ENCODE results near the gene ADCY5.

ADCY5 gene

GRCh38 chr3:123337948-123338619 lies 110.8 kb downstream of the ADCY5 start:
- no peak overlapping the region for H3K27ac ChIP-seq
- DNase-seq (ENCODE audit: low spot score) = peak; percentile 63
- TF ChIP-seq CTCF (IDR thresholded peaks at IDR 0.05) = no peak
- H3K4me3 ChIP-seq = no peak overlapping the region

DNA sequence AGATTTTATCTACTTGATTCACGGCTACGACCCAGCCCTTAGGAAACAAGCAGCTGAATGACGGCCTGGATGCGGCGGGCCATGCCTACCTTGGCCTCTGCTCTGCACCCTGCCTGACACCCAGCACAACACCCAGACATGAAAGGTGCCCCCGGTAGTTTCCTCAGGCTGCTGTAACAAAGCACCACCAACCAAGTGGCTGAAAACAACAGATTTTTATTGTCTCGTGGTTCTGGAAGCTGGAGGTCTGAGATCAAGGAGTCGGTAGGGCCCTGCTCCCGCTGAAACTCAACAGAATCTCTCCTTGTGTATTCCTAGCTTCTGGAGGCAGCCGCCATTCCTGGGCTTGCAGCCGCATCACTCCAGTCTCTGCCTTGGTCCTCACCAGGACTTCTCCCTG lies 111.7 kb downstream of the ADCY5 start:
- H3K4me3 ChIP-seq = no peak overlapping the region
- H3K27ac ChIP-seq = peak overlapping the region in 1 of 2 donors; percentile 94
- peak; percentile 59 for DNase-seq (ENCODE audit: low spot score)
- no peak for TF ChIP-seq CTCF (IDR thresholded peaks at IDR 0.05)

GRCh38 chr3:123336441-123336851 lies 112.4 kb downstream of the ADCY5 start:
- H3K4me3 ChIP-seq = no peak overlapping the region
- no peak for TF ChIP-seq CTCF (IDR thresholded peaks at IDR 0.05)
- DNase-seq (ENCODE audit: low spot score) = no peak
- H3K27ac ChIP-seq = peak overlapping the region; percentile 21 to 94

- DNase-seq (ENCODE audit: low spot score) = no peak
- H3K27ac ChIP-seq = peak overlapping the region; percentile 21 to 94
- no peak overlapping the region for H3K4me3 ChIP-seq
- TF ChIP-seq CTCF (IDR thresholded peaks at IDR 0.05) = no peak
These were observed 112.9 kb downstream of the ADCY5 start for GRCh38 chr3:123336001-123336400.

DNA sequence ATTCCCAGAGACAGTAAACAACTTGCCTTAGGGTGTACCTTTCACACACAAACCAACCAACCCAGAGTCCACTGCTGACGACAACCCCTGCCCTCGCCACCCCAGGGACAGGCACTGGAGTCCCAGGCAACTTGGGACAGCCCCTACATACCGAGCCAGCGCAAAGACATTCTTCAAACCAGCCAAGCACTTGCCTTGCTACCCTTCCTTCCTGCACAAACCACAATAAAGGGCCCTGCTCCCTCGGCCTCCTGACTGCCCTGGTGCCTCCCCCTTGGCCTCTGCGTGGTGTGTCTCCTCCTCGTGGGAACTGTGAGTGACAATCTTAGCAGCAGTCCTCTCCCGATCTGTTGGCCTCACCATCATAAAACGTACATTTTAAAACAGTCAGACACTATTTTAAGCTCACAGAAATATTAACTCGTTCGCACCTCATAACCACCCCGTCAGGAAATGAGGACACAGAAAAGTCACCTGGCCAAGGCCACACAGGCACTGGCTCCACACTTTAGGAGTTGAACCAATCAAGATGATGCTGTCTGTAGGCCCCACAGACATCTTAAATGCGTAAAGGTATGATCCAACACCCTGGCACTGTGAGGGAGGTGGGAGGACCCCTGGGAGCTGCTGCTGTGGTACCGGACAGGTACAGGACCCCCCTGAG lies 113.8 kb downstream of the ADCY5 start:
- peak overlapping the region; percentile 21 to 94 for H3K27ac ChIP-seq
- DNase-seq (ENCODE audit: low spot score) = no peak
- no peak overlapping the region for H3K4me3 ChIP-seq
- no peak for TF ChIP-seq CTCF (IDR thresholded peaks at IDR 0.05)

- no peak for DNase-seq (ENCODE audit: low spot score)
- no peak for TF ChIP-seq CTCF (IDR thresholded peaks at IDR 0.05)
- no peak overlapping the region for H3K4me3 ChIP-seq
- peak overlapping the region; percentile 78 to 94 for H3K27ac ChIP-seq
These were observed 114.8 kb downstream of the ADCY5 start for GRCh38 chr3:123334056-123334455.

- TF ChIP-seq CTCF (IDR thresholded peaks at IDR 0.05) = no peak
- Histone ChIP-seq H3K27ac (peak overlapping the region; percentile 78 to 94), H3K4me3 (no peak overlapping the region)
- DNase-seq (ENCODE audit: low spot score) = no peak
These were observed 115.5 kb downstream of the ADCY5 start for GRCh38 chr3:123333401-123333800.

All from coronary artery (tissue), 2 donors.